Spleen (tissue), 11 donors: Measurements from ENCODE around the gene WDR38. TPM values are rescaled to one million over a fixed set of nuclear protein-coding genes. Genes with fewer than 3 reads are reported as not detected.

Experiments
- DNase-seq: peaks from one replicate; pipeline ENCODE4 v3.0.0-alpha.2; 2020
- H3K27ac ChIP-seq, 8 donors: fragments of 200-600 bp; sonication (generic) in 7 of 8; 1 replicate in 4 of 8; 2 replicates in 4 of 8; pipeline versions ENCODE4 v1.5.0 to v1.8.0; 2016 to 2021; ENCODE audit warnings: inconsistent platforms in 4 of 8, mild to moderate bottlenecking in 4 of 8, moderate library complexity in 1 of 8
- H3K27me3 ChIP-seq, 7 donors: fragments of 200-600 bp; sonication (generic) in 6 of 7; replicated peaks in 1 of 7; 1 replicate in 4 of 7; 2 replicates in 3 of 7; pipeline versions ENCODE4 v1.5.0 to v1.8.0; 2016 to 2021; ENCODE audit warnings: inconsistent platforms in 3 of 7, mild to moderate bottlenecking in 1 of 7
- H3K36me3 ChIP-seq, 6 donors: fragments of 200-600 bp; sonication (generic) in 5 of 6; 1 replicate in 4 of 6; 2 replicates in 2 of 6; pipeline versions ENCODE4 v1.5.0 to v1.8.0; 2016 to 2021; ENCODE audit warnings: inconsistent platforms in 2 of 6
- H3K4me1 ChIP-seq, 6 donors: fragments of 200-600 bp; sonication (generic) in 5 of 6; 1 replicate in 3 of 6; 2 replicates in 3 of 6; pipeline versions ENCODE4 v1.5.0 to v1.8.0; 2016 to 2021; ENCODE audit warnings: inconsistent platforms in 3 of 6
- H3K4me3 ChIP-seq, 8 donors: fragments of 200-600 bp; sonication (generic) in 7 of 8; 1 replicate in 4 of 8; 2 replicates in 4 of 8; pipeline versions ENCODE4 v1.5.0 to v1.8.0; 2016 to 2021; ENCODE audit warnings: inconsistent platforms in 4 of 8, mild to moderate bottlenecking in 4 of 8, moderate library complexity in 2 of 8
- H3K9me3 ChIP-seq, 8 donors: fragments of 200-600 bp; sonication (generic) in 7 of 8; 1 replicate in 4 of 8; 2 replicates in 4 of 8; pipeline versions ENCODE4 v1.5.0 to v1.8.0; 2016 to 2021; ENCODE audit warnings: inconsistent platforms in 4 of 8
- CTCF ChIP-seq, 11 experiments: fragments of 200-600 bp in 7 of 11; fragments of 450-650 bp in 4 of 11; sonication (generic) in 4 of 11; IDR thresholded peaks in 8 of 11; conservative IDR thresholded peaks in 3 of 11; 1 replicate in 7 of 11; 2 replicates in 4 of 11; pipeline versions ENCODE4 v1.4.0 to v1.8.0; 2016 to 2021; ENCODE audit warnings: antibody characterized with exemption in 11 of 11, inconsistent platforms in 4 of 11, mild to moderate bottlenecking in 1 of 11
- POLR2A ChIP-seq, 3 donors: fragments of 450-650 bp; IDR thresholded peaks; one replicate each; pipeline ENCODE4 v1.5.1; 2017; ENCODE audit warnings: antibody characterized with exemption in 3 of 3, mild to moderate bottlenecking in 1 of 3
- POLR2AphosphoS5 ChIP-seq, 3 donors: sonication (generic); formaldehyde crosslinking; IDR thresholded peaks; one replicate each; pipeline ENCODE4 v1.5.1; 2017; ENCODE audit warnings: antibody characterized with exemption in 3 of 3
- WGBS, 5 donors: extraction: QIAGEN DNeasy Blood & Tissue Kit in 3 of 5; methylation state at CpG; one replicate each; pipeline versions ENCODE4 v1.1.5 to v1.1.7; 2013 to 2018; 5-methylcytosine and 5-hydroxymethylcytosine counted together
- intact Hi-C: fragments of 100-400 bp; cut with DNase I; formaldehyde crosslinking; loops from one replicate; pipeline ENCODE4 v1.15.0; 2023; ENCODE audit warnings: low total_unique reads
- polyA plus RNA-seq, 3 donors: library from polyadenylated mRNA; stranded (reverse); fragments of 200-250 nt; gene quantifications; one replicate each; pipeline ENCODE4 v1.2.1, GENCODE V29; 2013
- small RNA-seq, 4 donors: library from RNA; depleted of rRNA; stranded (forward); fragments of <200 nt; gene quantifications; one replicate each; pipeline ENCODE3, GENCODE V24; 2016
- total RNA-seq, 7 donors: library from RNA; depleted of rRNA in 3 of 7; stranded (reverse); fragments of >200 nt in 3 of 7; fragmentation: NEBNext Ultra II Directional in 4 of 7; extraction: Animal tissue kit (Norgen Biotek cat#: 25700) in 4 of 7; gene quantifications; one replicate each; pipeline versions ENCODE4 v1.1.0 to v1.2.1, GENCODE V29; 2016 to 2021
- donor health status: healthy with polysubstance abuse.
- donor health status: DM: no; HTN: no; CAD: no; lungs with moderate emphysema.
- donor health status: DM: no; HTN: no; CAD: no.
- donor health status: Bipolar disorder and iron deficiency.
- donor health status: healthy.
- donor health status: DM: no; HTN: no; CAD: no.
- donor health status: DM: yes; HTN: yes; CAD: no.

Gene WDR38
- total and polyA plus RNA-seq, 10 donors = not detected

- no peak for DNase-seq
- TF ChIP-seq POLR2A (IDR thresholded peaks at IDR 0.05) (no peak), POLR2AphosphoS5 (IDR thresholded peaks at IDR 0.05) (no peak), CTCF (IDR thresholded peaks at IDR 0.05 in 8 of 11, conservative IDR thresholded peaks at IDR 0.05 in 3 of 11) (no peak)
- no peak overlapping the region for H3K27ac ChIP-seq
- H3K4me1 ChIP-seq = no peaks in the 10 kb centered on the region
- H3K9me3 ChIP-seq = no peaks in the 10 kb centered on the region
- intact Hi-C loops = no loop called here
- peaks cover 0 to 100% (median 38%) of the 10 kb centered on the region in 6 donors for H3K36me3 ChIP-seq
- WGBS, 5 donors = 82 to 97% (median 94%) methylated on average over 1 of the region's 1 CpG
- no peaks in the 10 kb centered on the region for H3K27me3 ChIP-seq
- H3K4me3 ChIP-seq = no peak overlapping the region
Observed at GRCh38 chr9:124906966-124907365, 53.7 kb downstream of the WDR38 start.

Small RNA genes lying within 50 kb of the gene (small RNA-seq; reads per million reads assigned to genes)
- 0 reads per million in 4 donors for gene RNU4-82P

Other genes starting within 250 kb of the WDR38 start
- gene NR6A1, start 82.1 kb upstream of the WDR38 start, total RNA-seq = 1 to 10 TPM; 1.7 to 3.7 (median 2.5) TPM
- under 1 TPM; 0.14 to 0.35 (median 0.24) TPM for gene NR6A1, start 82.1 kb upstream of the WDR38 start, polyA plus RNA-seq
- 100 to 1,000 TPM in 6 of 7 donors, 10 to 100 TPM in 1; 44.0 to 187 (median 139) TPM for gene OLFML2A, start 76.3 kb upstream of the WDR38 start, total RNA-seq
- 10 to 100 TPM in 1 of 3 donors, 1 to 10 TPM in 2; 3.0 to 12.5 (median 3.2) TPM for gene OLFML2A, start 76.3 kb upstream of the WDR38 start, polyA plus RNA-seq
- 1,000 to 10,000 TPM in 4 of 7 donors, 100 to 1,000 TPM in 3; 873 to 1,139 (median 1,001) TPM for gene RPL35, start 8.5 kb downstream of the WDR38 start, total RNA-seq
- gene RPL35, start 8.5 kb downstream of the WDR38 start, polyA plus RNA-seq = 1,000 to 10,000 TPM; 7,414 to 8,208 (median 8,201) TPM
- 10 to 100 TPM; 33.6 to 50.4 (median 47.3) TPM for gene ARPC5L, start 8.7 kb downstream of the WDR38 start, total RNA-seq
- 10 to 100 TPM; 48.1 to 75.3 (median 48.9) TPM for gene ARPC5L, start 8.7 kb downstream of the WDR38 start, polyA plus RNA-seq
- 10 to 100 TPM; 21.0 to 30.5 (median 24.3) TPM for gene GOLGA1, start 87.6 kb downstream of the WDR38 start, total RNA-seq
- gene GOLGA1, start 87.6 kb downstream of the WDR38 start, polyA plus RNA-seq = 1 to 10 TPM; 4.7 to 7.4 (median 6.3) TPM